Fibroblast of skin of left biceps (primary cell): ENCODE results near the gene TAF11L3.
"Not testable (repeated sequence)": the region's sequence is repeated elsewhere in the genome, so short reads cannot be mapped to it uniquely, and the experiment has no call there.

Experiments
- DNase-seq, 2 experiments: peaks; one replicate each; pipeline ENCODE4 v3.0.0-alpha.2; 2013; ENCODE audit warnings: low read depth in 2 of 2

The TAF11L3 gene

GRCh38 chr5:17518067-17518466 is at the start of gene TAF11L3:
Gene TAF11L3, plus strand, starts transcription at chr5:17518367.
- DNase-seq, result not testable (repeated sequence)

- DNase-seq, result no peak
Measured at GRCh38 chr5:17470064-17470463, 48.1 kb upstream of the TAF11L3 start.

GRCh38 chr5:17475064-17475463 is 43.1 kb upstream of the TAF11L3 start:
- not testable (repeated sequence) for DNase-seq

- DNase-seq, result no peak
Measured at GRCh38 chr5:17477043-17477442, 41.1 kb upstream of the TAF11L3 start.

GRCh38 chr5:17477573-17478265 is 40.4 kb upstream of the TAF11L3 start:
- DNase-seq, result no peak

GRCh38 chr5:17481378-17481777 is 36.8 kb upstream of the TAF11L3 start:
- DNase-seq, result no peak

- DNase-seq, result no peak
Measured at GRCh38 chr5:17482790-17483189, 35.4 kb upstream of the TAF11L3 start.

GRCh38 chr5:17486464-17487173 is 31.5 kb upstream of the TAF11L3 start:
- not testable (repeated sequence) for DNase-seq

GRCh38 chr5:17487174-17487512 is 31.0 kb upstream of the TAF11L3 start:
- no peak for DNase-seq

GRCh38 chr5:17491257-17491656 is 26.9 kb upstream of the TAF11L3 start:
- not testable (repeated sequence) for DNase-seq

- DNase-seq, result no peak
Measured at GRCh38 chr5:17492770-17493169, 25.4 kb upstream of the TAF11L3 start.

GRCh38 chr5:17497446-17497845 is 20.7 kb upstream of the TAF11L3 start:
- no peak for DNase-seq

- DNase-seq, result not testable (repeated sequence)
Measured at GRCh38 chr5:17497931-17498330, 20.2 kb upstream of the TAF11L3 start, which contains the start of gene TAF11L2. Gene TAF11L2, plus strand, starts transcription at chr5:17498231.

- DNase-seq, result no peak
Measured at GRCh38 chr5:17511775-17512325, 6.3 kb upstream of the TAF11L3 start.

- DNase-seq, result not testable (repeated sequence)
Measured at GRCh38 chr5:17517526-17517925, 641 bp upstream of the TAF11L3 start.

GRCh38 chr5:17519508-17519907 is 1.3 kb downstream of the TAF11L3 start:
- not testable (repeated sequence) for DNase-seq

- not testable (repeated sequence) for DNase-seq
Measured at GRCh38 chr5:17521501-17521900, 3.3 kb downstream of the TAF11L3 start, which contains the start of gene TAF11L4. Gene TAF11L4, plus strand, starts transcription at chr5:17521801.

GRCh38 chr5:17524935-17525334 is 6.8 kb downstream of the TAF11L3 start, which contains the start of gene TAF11L5:
Gene TAF11L5, plus strand, starts transcription at chr5:17525235.
- not testable (repeated sequence) for DNase-seq

- not testable (repeated sequence) for DNase-seq
Measured at GRCh38 chr5:17526504-17526903, 8.3 kb downstream of the TAF11L3 start.

GRCh38 chr5:17528369-17528768 is 10.2 kb downstream of the TAF11L3 start, which contains the start of gene TAF11L6:
Gene TAF11L6, plus strand, starts transcription at chr5:17528669.
- DNase-seq, result not testable (repeated sequence)
